ENCODE results near the gene B4GALT1. TPM values are rescaled to one million over a fixed set of nuclear protein-coding genes. Genes with fewer than 3 reads are reported as not detected.

B4GALT1 gene
- total RNA-seq, 1 donor from 2014 or later: 118 TPM

DNA sequence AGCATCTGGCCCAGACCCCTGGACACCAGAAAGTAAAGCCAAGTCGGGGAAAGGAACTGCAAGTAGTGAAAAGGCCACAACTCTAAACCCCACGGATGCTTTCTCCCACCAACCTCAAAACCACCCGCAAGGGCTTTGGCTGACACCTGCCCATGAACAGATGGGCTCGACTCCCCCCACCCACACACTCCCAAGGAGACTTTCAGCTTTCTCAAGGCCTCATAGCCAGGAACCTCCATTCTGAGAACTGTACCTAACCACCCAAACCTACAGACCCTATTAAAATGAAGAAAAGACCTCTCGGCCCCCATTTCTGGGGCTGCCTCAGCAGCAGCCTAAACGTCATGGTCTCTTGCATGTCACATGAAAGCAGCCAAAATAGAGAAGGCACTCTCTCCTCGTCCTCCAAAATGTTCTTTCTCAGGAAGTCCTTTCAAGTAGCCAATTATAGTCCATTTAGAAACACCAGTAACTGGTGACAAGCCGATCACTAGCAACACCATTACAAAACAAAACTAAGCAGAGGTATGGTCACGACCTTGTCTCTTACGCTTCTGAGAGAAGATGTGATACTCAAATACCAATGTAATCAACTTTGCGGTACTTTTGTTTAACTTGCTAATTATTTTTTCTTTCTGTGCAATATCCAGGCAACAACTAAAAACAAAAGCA lies 2.9 kb downstream of the B4GALT1 start:
- ChIA-PET CTCF (no interaction called here), POLR2A (interaction anchor here (1.4 to 18.9 kb wide), 3 partner anchors 20 to 88 kb away, joined by 3 to 593 read pairs (median 365); partner anchors contain the start of gene SMU1)
- ATAC-seq (ENCODE audit: low read depth) (no peak), DNase-seq (no peak)
- Mint-ChIP-seq H3K27ac (peak overlapping the region; percentile 95), H3K27me3 (no peaks in the 10 kb centered on the region), H3K36me3 (ENCODE audit: low read depth) (peaks cover 32% of the 10 kb centered on the region), H3K4me1 (peaks cover 84% of the 10 kb centered on the region), H3K9me3 (no peaks in the 10 kb centered on the region), H3K4me3 (peak overlapping the region; percentile 97)
- intact Hi-C loops (cut with micrococcal nuclease): loop anchor here (10.0 kb wide), 1 partner anchor 609 kb away; the partner anchor contains the start of genes SMIM27 and TOPORS
- TF ChIP-seq, protein P1, sequence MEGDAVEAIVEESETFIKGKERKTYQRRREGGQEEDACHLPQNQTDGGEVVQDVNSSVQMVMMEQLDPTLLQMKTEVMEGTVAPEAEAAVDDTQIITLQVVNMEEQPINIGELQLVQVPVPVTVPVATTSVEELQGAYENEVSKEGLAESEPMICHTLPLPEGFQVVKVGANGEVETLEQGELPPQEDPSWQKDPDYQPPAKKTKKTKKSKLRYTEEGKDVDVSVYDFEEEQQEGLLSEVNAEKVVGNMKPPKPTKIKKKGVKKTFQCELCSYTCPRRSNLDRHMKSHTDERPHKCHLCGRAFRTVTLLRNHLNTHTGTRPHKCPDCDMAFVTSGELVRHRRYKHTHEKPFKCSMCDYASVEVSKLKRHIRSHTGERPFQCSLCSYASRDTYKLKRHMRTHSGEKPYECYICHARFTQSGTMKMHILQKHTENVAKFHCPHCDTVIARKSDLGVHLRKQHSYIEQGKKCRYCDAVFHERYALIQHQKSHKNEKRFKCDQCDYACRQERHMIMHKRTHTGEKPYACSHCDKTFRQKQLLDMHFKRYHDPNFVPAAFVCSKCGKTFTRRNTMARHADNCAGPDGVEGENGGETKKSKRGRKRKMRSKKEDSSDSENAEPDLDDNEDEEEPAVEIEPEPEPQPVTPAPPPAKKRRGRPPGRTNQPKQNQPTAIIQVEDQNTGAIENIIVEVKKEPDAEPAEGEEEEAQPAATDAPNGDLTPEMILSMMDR (IDR thresholded peaks at IDR 0.05): no peak

DNA sequence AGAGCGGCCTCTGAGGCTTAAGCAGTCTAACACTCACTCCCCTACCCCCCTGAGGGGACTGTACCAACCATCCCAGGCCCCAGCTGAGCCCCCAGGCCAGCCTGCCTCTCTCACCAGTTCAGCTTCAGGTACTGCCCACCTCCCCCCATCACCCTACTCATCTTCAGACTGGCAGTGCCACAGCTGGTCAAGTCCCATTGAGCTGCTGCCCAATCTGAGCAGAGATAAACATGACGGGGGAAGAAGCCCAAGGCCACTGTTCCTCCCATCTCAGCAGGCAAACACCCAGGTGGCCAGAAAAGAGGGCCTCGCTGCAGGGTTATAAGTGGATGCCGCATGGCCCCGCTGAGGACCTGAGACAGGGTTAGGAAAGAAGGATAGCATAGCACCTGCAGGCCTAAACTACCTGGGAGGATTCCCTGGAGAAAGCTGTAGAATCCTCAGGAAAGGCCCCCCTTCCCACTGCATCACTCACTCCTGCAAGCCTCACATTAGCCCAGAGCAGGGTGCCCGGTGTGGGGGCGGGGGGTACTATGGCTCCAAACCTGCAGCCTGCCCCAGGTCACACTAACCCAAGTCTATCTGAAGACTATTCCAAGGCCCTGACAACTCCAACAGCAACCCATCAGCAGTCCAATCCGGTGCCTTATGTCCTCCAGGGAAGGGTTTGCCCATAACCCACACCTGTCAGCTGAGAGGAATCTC lies 3.6 kb downstream of the B4GALT1 start:
- DNase-seq (no peak), ATAC-seq (ENCODE audit: low read depth) (no peak)
- Mint-ChIP-seq H3K4me3 (peak overlapping the region; percentile 97), H3K36me3 (ENCODE audit: low read depth) (peaks cover 32% of the 10 kb centered on the region), H3K9me3 (no peaks in the 10 kb centered on the region), H3K4me1 (peaks cover 84% of the 10 kb centered on the region), H3K27me3 (no peaks in the 10 kb centered on the region), H3K27ac (peak overlapping the region; percentile 95)
- intact Hi-C loops (cut with micrococcal nuclease): loop anchor here (10.0 kb wide), 1 partner anchor 609 kb away; the partner anchor contains the start of genes SMIM27 and TOPORS
- ChIA-PET CTCF (interaction anchor here (3.0 kb wide), 1 partner anchor 62 kb away, joined by 9 read pairs; no protein-coding TSS in a partner anchor), POLR2A (interaction anchor here (1.4 to 18.9 kb wide), 4 partner anchors 20 to 87 kb away, joined by 3 to 593 read pairs (median 184); partner anchors contain the start of gene SMU1)
- TF ChIP-seq, protein P1 (IDR thresholded peaks at IDR 0.05): no peak

- Mint-ChIP-seq H3K27me3 (no peaks in the 10 kb centered on the region), H3K27ac (peak overlapping the region; percentile 95), H3K36me3 (ENCODE audit: low read depth) (peaks cover 32% of the 10 kb centered on the region), H3K4me1 (peaks cover 84% of the 10 kb centered on the region), H3K9me3 (no peaks in the 10 kb centered on the region), H3K4me3 (peak overlapping the region; percentile 97)
- no peak for DNase-seq
- intact Hi-C loops (cut with micrococcal nuclease): loop anchor here (10.0 kb wide), 1 partner anchor 608 kb away; the partner anchor contains the start of genes SMIM27 and TOPORS
- CTCF ChIA-PET: interaction anchor here (3.0 kb wide), 1 partner anchor 63 kb away, joined by 9 read pairs; no protein-coding TSS in a partner anchor
- TF ChIP-seq, protein P1 (IDR thresholded peaks at IDR 0.05): no peak
- ATAC-seq (ENCODE audit: low read depth): no peak
- POLR2A ChIA-PET: interaction anchor here (1.4 to 18.9 kb wide), 4 partner anchors 19 to 87 kb away, joined by 3 to 593 read pairs (median 184); partner anchors contain the start of gene SMU1
Measured at GRCh38 chr9:33162721-33163311, 4.3 kb downstream of the B4GALT1 start.

DNA sequence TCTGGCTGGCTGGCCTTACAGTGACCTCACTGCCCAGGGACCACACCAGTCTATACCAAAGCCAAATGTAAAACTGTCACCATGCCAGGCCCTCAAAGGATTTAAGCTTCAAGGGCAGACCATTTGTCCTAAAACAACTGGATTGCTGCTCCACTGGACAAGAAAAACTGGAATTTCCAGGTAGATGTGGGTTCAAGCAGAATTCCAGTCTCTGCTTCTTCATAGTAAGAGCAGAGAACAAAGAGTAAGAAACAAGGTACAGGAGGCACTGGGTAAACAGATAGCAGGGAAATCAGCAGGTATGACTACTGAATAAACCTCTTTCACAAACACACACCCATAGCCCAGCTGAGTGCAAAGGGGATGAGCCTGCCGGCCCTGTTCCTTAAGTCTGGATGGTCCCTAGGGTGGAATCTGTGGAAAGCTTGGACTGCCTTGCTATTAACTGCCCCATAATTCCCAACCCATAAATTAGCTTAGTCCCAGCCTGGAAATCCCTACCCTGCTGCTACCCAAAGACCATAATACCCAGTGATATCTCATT lies 5.5 kb downstream of the B4GALT1 start:
- Mint-ChIP-seq H3K27me3 (no peaks in the 10 kb centered on the region), H3K4me3 (peak overlapping the region; percentile 97)

More for the DNA sequence above, 5.5 kb downstream of the B4GALT1 start:
- peak overlapping the region; percentile 95 for H3K27ac Mint-ChIP-seq
- intact Hi-C loops (cut with micrococcal nuclease): loop anchor here (1.0 to 10.0 kb wide), 2 partner anchors 8 to 607 kb away; partner anchors contain the start of genes SMIM27 and TOPORS
- POLR2A ChIA-PET: interaction anchor here (0.9 to 18.9 kb wide), 7 partner anchors 16 to 137 kb away, joined by 3 to 593 read pairs (median 5); partner anchors contain the start of genes DNAJA1 and SMU1
- no peak for ATAC-seq (ENCODE audit: low read depth)
- DNase-seq: no peak
- TF ChIP-seq, protein P1 (IDR thresholded peaks at IDR 0.05): no peak
- peaks cover 35% of the 10 kb centered on the region for H3K36me3 Mint-ChIP-seq (ENCODE audit: low read depth)
- no peaks in the 10 kb centered on the region for H3K9me3 Mint-ChIP-seq
- CTCF ChIA-PET: interaction anchor here (1.0 to 3.0 kb wide), 6 partner anchors 7 to 64 kb away, joined by 3 to 9 read pairs (median 6); no protein-coding TSS in a partner anchor
- H3K4me1 Mint-ChIP-seq: peaks cover 90% of the 10 kb centered on the region

Measured in activated B cell treated with CpG ODN at 0.5 μM for 24 hours (primary cell).